Activated T-cell treated with anti-CD3 and anti-CD28 coated beads for 24 hours (primary cell): Measurements from ENCODE around the gene ALDH2.
"Not testable (repeated sequence)": the region's sequence is repeated elsewhere in the genome, so short reads cannot be mapped to it uniquely, and the experiment has no call there.

Experiments
- DNase-seq: peaks from one replicate; pipeline ENCODE4 v3.0.0-alpha.2; 2020; ENCODE audit warnings: low read depth

Gene ALDH2

DNA sequence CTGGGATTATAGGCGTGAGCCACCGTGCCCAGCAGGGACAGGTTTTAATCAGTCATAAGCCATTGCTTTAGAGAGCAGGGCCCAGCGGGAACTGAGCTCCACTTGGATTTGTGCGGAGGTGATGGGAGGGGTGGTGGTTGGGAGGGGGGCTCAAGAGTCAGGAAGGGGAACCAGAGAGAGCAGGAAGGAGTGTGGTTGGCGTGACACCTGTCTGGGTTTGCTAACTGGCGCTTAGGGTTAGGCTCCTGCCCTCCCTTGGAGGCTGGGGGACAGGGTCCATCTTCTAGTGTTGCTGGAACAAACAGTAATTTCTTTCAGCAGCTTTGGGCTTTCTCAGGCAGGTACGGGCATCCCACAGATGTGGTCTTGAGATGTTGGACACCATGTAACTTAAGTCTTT, 7.5 kb upstream of the ALDH2 start:
- DNase-seq = no peak

DNA sequence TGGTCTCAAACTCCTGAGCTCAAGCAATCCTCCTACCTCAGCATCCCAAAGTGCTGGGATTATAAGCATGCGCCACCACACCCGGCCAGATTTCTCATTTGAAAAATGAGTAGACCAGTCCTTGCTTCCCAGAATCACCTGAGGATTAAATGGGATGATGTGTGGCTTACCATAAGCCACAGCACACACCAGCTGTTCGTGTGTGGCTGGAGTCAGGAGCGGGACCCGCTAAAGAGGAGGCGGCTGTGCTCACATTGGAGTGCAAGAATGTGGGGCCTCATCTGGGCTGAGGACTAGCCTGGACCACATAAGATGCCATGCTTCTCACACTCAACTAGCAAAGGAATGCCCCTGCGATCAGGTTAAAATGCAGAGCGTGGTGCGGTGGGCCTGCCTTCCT, 6.7 kb upstream of the ALDH2 start:
- no peak for DNase-seq

- no peak for DNase-seq
Measured at GRCh38 chr12:111761099-111761498, 5.6 kb upstream of the ALDH2 start.

DNA sequence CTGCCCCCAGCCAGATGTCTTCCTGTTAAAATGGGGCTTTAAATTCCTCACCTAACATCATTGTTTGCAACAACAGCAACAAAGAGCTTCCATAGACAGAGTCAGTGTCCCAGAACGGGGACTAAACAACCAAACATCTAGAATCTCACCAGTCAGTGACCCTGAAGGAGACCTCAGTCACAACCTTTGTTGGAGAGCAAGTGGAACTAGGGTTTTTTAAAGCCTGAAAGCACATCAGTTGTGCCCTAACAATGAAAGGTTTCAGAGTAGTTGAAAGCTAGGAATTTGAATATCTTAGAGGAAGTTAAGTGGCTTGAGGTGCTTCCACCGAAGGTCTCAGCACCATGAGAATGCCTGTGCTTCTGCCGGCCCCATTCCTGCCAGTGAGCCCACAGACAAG, 5.0 kb upstream of the ALDH2 start:
- DNase-seq = no peak

- DNase-seq = not testable (repeated sequence)
Measured at GRCh38 chr12:111763552-111763951, 3.2 kb upstream of the ALDH2 start.

- DNase-seq = no peak
Measured at GRCh38 chr12:111764120-111764821, 2.5 kb upstream of the ALDH2 start.

GRCh38 chr12:111767362-111768158, 827 bp downstream of the ALDH2 start:
- DNase-seq = no peak

DNA sequence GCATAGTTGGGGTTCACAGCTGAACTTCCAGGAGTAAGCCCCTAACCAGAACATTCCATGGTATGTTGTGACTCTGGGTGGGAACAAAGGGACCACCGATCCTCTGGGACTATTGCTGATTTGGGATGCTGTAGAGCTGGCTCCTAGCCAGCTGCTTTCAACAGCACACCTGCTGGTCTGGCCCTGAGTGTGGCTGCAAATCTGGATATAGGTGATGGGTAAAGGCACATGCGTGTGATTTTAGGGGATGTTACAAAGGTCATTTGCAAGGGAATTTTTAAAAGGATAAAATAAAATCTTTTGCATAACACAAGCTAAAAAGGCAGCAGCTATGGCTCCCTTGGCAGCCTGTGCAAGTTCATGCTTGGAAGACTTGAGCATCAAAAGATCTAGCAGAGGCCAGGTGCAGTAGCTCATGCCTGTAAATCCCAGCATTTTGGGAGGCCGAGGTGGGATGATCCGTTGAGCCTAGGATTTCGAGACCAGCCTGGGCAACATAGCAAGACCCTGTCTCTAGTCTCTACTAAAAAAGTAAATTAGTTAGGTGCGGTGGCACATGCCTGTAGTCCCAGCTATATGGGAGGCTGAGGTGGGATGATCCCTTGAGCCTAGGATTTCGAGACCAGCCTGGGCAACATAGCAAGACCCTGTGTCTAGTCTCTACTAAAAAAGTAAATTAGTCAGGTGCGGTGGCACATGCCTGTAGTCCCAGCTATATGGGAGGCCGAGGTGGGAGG, 1.6 kb downstream of the ALDH2 start:
- DNase-seq = no peak

DNA sequence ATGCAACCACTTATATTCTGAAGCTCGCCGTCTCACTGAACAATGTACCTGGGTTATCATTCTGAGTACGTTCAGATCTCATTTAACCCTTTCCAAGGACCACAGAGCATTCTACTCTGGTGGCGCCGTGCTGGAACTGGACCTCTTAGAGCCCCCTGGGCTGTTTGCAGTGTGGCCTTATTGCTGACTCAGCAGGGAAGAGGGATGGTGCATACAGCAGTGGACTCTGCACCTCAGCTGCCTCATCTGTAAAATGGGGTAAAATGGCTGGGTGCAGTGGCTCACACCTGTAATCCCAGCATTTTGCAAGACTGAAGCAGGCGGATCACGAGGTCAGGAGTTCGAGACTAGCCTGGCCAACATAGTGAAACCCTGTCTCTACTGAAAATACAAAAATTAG, 2.9 kb downstream of the ALDH2 start:
- DNase-seq = no peak

DNA sequence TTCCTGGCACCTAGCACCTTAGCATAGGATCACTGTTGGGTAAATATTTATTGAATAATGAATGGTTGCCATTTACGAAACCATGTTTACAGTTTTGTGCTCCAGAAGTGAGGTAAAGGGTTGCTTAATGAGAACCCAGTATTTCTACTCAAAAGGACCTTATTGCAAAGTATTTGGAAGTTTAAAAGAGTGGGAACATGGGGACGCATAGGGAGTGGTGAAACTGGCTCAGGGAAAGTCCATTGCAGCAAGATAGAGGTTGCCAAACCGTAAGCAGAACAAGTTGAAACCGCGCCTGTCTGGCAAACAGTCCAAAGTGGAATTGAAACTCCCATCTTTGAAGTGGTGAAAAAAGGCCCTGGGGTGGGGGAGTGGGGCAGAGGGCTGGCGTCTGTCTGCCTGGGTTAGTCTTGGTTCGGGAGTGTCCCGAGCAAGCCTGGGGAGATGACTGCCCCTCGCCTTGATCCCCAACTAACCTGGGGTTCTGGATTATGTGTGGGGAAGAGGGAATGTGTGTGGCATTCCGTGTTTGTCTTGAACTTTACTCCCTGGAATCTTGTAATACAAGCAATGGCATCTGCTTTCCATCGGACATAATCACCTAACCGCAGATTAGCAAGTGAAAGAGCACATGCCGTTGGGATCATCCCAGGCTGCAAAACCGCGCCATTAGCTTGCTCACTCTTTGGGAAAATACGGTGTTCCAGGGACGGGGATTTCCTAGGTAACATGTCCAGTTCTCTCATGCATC, 7.2 kb downstream of the ALDH2 start:
- no peak for DNase-seq

DNA sequence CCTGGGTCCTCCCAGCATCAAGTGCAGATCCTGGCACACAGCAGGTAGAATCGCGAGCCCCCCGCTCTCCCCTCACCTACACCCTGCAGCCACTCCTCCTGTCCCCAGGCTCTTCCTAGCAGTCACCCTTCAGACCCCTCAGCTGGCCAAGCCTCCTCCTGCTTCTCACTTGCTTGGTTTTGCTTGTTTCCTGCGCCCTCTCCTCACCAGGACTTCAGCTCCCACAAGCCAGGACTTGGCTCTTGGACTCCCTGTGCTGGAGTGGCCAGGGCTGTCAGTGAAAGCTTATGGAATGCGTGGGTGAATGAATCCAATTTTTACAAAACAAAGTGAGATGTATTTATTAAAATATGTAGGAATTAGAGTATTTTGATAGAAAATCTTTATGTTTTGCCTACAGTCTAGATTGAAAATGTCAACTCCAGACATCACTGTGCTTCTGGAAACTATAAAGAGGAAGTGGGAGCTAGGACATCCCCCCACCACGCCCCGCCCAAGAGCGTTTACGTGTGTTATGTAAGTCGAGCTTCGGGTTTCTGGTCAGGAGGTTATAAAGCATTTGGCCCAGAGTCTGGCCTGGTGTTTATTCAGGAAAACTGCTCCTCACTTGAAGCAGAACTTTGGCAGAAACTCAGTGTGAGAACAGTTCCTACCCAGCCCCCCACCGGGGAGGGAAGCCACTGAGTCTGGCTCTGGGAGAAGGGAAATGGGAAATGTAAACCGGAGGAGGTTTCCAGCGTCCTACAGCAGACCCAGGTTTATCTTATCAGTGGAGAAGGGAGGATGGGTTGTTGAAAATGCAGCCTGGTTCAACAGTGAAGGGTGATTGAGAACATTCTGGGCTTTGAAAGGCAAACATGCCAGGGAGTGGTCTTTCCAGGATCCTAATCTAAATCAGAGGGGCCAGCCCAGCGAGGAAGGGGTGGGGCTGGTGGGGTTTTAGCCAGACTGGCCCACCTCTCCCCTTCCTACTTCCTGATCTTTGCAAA, 8.8 kb downstream of the ALDH2 start:
- no peak for DNase-seq

DNA sequence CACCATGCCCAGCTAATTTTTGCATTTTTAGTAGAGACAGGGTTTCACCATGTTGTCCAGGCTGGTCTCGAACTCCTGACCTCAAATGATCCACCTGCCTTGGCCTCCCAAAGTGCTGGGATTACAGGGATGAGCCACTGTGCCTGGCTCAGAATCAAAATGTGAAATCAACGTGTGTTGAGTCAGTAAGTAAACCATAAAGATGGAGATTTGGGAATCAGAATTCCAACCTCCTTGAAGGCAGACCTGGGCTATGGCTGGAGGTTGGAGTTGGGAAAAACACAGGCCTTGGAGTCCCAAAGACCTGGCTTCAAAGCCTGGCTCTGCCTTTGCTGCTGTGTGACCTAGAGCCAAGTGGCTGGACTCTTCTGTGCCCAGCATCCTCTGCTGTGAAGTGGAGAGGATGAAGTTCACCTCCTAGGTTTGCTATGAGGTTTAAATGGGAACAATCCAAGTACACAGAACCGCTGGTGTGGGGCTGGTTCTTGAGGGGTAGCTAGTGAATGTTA, 10.2 kb downstream of the ALDH2 start:
- no peak for DNase-seq

- DNase-seq = no peak
Measured at GRCh38 chr12:111777345-111778045, 10.8 kb downstream of the ALDH2 start.

DNA sequence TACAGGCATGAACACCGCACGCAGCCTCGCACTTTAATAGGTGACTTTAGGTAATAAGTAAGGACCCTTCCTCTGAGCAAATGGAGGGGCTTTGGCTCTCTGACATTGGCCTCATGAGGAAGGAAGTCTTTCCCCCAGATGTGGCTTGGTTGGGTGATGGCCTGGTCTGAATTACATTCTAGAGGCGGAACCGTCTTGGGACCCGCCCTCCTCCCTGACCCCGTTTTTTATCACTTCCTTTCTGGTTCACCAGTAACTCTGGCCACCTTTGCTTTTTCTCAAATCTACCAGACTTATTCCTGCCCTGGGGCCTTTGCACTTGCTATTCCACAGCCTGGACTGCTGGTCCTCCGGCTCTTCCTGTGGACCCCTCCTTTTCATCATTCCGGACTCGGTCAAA, 13.4 kb downstream of the ALDH2 start:
- no peak for DNase-seq

- DNase-seq = no peak
Measured at GRCh38 chr12:111780615-111781014, 13.9 kb downstream of the ALDH2 start.

DNA sequence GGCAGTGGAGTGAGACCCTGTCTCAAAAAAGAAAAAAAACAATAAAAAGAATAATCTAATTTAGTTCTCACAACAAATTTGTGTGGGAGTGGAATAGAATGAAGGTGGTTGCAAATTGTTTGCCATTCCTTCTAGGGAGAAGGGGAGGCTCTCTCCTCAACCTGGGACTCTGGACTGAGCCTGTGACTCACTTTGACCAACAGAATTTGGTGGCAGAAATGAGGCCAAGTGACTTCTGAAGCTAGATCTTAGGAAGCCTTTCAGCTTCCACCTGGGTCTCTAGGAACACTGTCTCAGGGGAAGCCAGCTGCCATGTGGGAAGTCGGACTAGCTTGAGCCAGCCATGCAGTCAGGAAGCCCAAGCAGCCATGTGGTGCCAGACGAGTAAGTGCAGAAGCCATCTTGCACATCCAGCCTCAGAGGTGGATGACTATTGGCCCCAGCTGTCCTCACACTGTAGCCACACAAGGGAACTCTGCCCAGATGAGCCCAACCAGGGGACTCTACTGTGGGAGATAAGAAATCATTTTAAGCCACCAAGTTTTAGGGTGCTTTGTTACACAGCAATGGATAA, 14.4 kb downstream of the ALDH2 start:
- DNase-seq = no peak

DNA sequence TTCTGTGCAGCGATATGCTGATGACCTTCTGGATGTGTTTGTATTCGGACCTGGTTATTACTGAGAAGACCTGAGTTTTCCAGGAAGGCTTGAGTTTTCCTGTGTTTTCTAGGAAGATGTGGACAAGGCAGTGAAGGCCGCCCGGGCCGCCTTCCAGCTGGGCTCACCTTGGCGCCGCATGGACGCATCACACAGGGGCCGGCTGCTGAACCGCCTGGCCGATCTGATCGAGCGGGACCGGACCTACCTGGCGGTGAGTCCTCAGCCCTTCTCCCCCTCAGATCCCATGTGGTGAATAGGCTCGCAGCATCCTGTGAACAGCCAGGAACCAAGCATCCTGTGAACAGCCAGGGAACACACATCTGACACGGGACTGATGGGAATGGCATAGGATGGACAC, 16.3 kb downstream of the ALDH2 start:
- DNase-seq = no peak

DNA sequence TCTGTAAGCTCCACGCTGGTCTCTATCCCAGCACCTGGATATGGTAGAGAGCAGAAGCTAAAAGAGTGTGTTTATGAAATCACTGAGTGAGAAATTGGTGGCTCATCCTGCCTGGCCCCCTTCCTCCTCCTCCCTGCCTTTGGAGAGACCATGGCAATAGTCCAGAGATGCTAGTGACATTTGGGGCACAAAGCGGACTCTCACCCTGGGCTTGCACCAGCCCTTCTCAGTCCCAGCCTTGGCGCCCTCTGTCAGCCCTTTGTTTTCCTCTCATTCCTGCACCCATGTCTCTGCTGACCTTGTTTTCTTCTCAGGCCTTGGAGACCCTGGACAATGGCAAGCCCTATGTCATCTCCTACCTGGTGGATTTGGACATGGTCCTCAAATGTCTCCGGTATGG, 18.2 kb downstream of the ALDH2 start:
- DNase-seq = no peak

DNA sequence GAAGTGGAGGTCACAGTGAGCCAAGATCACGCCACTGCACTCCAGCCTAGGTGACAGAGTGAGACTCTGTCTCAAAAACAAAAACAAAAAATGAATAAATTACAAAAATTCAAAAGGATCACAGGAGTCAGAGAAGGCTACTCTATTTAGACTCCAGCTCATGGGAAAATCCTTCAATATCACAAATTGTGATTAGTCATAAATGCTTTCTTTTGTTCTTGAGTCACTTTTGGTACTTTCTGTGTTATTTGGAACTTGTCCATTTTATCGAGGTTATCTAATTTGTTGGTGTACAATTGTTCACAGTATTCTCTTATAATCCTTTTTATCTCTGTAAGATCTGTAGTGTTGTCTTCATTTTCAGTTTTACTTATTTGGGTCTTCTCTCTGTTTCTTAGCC, 18.9 kb downstream of the ALDH2 start:
- no peak for DNase-seq

- no peak for DNase-seq
Measured at GRCh38 chr12:111788178-111788654, 21.5 kb downstream of the ALDH2 start.
